Measurements from ENCODE around the gene TRERF1. TPM values are rescaled to one million over a fixed set of nuclear protein-coding genes. Genes with fewer than 3 reads are reported as not detected.

The TRERF1 gene
- polyA plus RNA-seq, 1 donor (not counting 4 experiments of a cell fraction or from before 2014, with no cell fraction given): 4.8 TPM

DNA sequence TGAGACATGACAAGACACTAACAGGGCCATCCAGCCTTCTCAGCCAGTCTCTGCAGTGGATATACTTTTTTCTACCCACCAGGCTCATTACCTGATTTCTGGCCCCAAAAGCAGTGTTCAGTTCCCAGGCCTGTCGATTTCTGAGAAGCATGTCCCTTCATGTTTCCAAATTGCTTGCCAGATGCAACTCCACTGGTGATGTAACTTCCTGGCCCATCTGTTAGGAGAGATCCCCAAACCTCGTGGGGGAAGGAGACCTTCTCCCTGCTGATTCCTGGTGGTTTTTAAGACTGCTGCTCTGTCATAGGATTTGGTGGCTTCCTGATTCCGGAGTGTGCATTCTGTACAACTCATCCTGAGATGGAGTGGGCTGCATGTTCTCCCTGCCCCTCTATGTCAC lies 202.4 kb downstream of the TRERF1 start:
- peak overlapping the region; percentile 35 for H2AFZ ChIP-seq (ENCODE audit: control insufficient read depth, low read length)
- peak overlapping the region in 1 of 3 experiments; percentile 19 for H3K4me3 ChIP-seq (ENCODE audit: control insufficient read depth in 2 of 3, extremely low read depth in 1 of 3, insufficient read depth in 2 of 3, low read depth in 1 of 3, low read length in 3 of 3)
- H3K27me3 ChIP-seq (ENCODE audit: control insufficient read depth, extremely low read depth, insufficient read depth, low read length): no peaks in the 10 kb centered on the region
- peaks cover 23% of the 10 kb centered on the region for H3K4me1 ChIP-seq (ENCODE audit: control insufficient read depth, extremely low read depth, insufficient read depth, low read length)
- no peaks in the 10 kb centered on the region for H3K9me1 ChIP-seq (ENCODE audit: control insufficient read depth, extremely low read depth, insufficient read depth, low read length)
- no peak for TF ChIP-seq EZH2 (IDR thresholded peaks at IDR 0.05; ENCODE audit: low read length)
- TF ChIP-seq, protein P1, sequence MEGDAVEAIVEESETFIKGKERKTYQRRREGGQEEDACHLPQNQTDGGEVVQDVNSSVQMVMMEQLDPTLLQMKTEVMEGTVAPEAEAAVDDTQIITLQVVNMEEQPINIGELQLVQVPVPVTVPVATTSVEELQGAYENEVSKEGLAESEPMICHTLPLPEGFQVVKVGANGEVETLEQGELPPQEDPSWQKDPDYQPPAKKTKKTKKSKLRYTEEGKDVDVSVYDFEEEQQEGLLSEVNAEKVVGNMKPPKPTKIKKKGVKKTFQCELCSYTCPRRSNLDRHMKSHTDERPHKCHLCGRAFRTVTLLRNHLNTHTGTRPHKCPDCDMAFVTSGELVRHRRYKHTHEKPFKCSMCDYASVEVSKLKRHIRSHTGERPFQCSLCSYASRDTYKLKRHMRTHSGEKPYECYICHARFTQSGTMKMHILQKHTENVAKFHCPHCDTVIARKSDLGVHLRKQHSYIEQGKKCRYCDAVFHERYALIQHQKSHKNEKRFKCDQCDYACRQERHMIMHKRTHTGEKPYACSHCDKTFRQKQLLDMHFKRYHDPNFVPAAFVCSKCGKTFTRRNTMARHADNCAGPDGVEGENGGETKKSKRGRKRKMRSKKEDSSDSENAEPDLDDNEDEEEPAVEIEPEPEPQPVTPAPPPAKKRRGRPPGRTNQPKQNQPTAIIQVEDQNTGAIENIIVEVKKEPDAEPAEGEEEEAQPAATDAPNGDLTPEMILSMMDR (optimal IDR thresholded peaks at IDR 0.05 in 1 of 3, IDR thresholded peaks at IDR 0.05 in 1 of 3, conservative IDR thresholded peaks at IDR 0.05 in 1 of 3; ENCODE audit: extremely low read depth in 1 of 3, insufficient read depth in 2 of 3, low read length in 3 of 3): no peak
- H3K27ac ChIP-seq (ENCODE audit: control insufficient read depth, insufficient read depth, low read length): peak overlapping the region; percentile 54
- H3K9me3 ChIP-seq (ENCODE audit: control insufficient read depth, low read depth, low read length): no peaks in the 10 kb centered on the region
- H3K4me2 ChIP-seq (ENCODE audit: control insufficient read depth, extremely low read depth, insufficient read depth, low read depth, low read length): peak overlapping the region; percentile 70
- no peaks in the 10 kb centered on the region for H4K20me1 ChIP-seq (ENCODE audit: control insufficient read depth, extremely low read depth, insufficient read depth, low read length)
- FAIRE-seq (peak; percentile 95), DNase-seq (ENCODE audit: low read depth, low spot score) (peak; percentile 28)
- dilution Hi-C loops (cut with MboI; ENCODE audit: extremely low pct_ligation_motif_present, low sequenced_read_pairs): no loop called here
- no peak overlapping the region for H3K9ac ChIP-seq (ENCODE audit: control insufficient read depth, extremely low read depth, insufficient read depth, low read length)
- peaks cover 5 to 9% of the 10 kb centered on the region in 2 experiments for H3K36me3 ChIP-seq (ENCODE audit: control insufficient read depth in 2 of 2, extremely low read depth in 1 of 2, insufficient read depth in 2 of 2, low read length in 2 of 2)
- H3K79me2 ChIP-seq (ENCODE audit: control insufficient read depth, insufficient read depth, low read length): no peaks in the 10 kb centered on the region

GRCh38 chr6:42243046-42243445 lies 208.7 kb downstream of the TRERF1 start:
- Histone ChIP-seq H3K4me1 (ENCODE audit: control insufficient read depth, extremely low read depth, insufficient read depth, low read length) (peaks cover 25% of the 10 kb centered on the region), H3K27me3 (ENCODE audit: control insufficient read depth, extremely low read depth, insufficient read depth, low read length) (no peaks in the 10 kb centered on the region), H3K36me3 (ENCODE audit: control insufficient read depth in 2 of 2, extremely low read depth in 1 of 2, insufficient read depth in 2 of 2, low read length in 2 of 2) (peaks cover 10 to 11% of the 10 kb centered on the region in 2 experiments), H3K9ac (ENCODE audit: control insufficient read depth, extremely low read depth, insufficient read depth, low read length) (no peak overlapping the region), H3K79me2 (ENCODE audit: control insufficient read depth, insufficient read depth, low read length) (no peaks in the 10 kb centered on the region), H2AFZ (ENCODE audit: control insufficient read depth, low read length) (no peak overlapping the region), H3K4me2 (ENCODE audit: control insufficient read depth, extremely low read depth, insufficient read depth, low read depth, low read length) (no peak overlapping the region), H4K20me1 (ENCODE audit: control insufficient read depth, extremely low read depth, insufficient read depth, low read length) (no peaks in the 10 kb centered on the region), H3K4me3 (ENCODE audit: control insufficient read depth in 2 of 3, extremely low read depth in 1 of 3, insufficient read depth in 2 of 3, low read depth in 1 of 3, low read length in 3 of 3) (no peak overlapping the region), H3K9me1 (ENCODE audit: control insufficient read depth, extremely low read depth, insufficient read depth, low read length) (no peaks in the 10 kb centered on the region), H3K27ac (ENCODE audit: control insufficient read depth, insufficient read depth, low read length) (no peak overlapping the region), H3K9me3 (ENCODE audit: control insufficient read depth, low read depth, low read length) (no peaks in the 10 kb centered on the region)
- dilution Hi-C loops (cut with MboI; ENCODE audit: extremely low pct_ligation_motif_present, low sequenced_read_pairs): no loop called here
- TF ChIP-seq, protein P1 (optimal IDR thresholded peaks at IDR 0.05 in 1 of 3, IDR thresholded peaks at IDR 0.05 in 1 of 3, conservative IDR thresholded peaks at IDR 0.05 in 1 of 3; ENCODE audit: extremely low read depth in 1 of 3, insufficient read depth in 2 of 3, low read length in 3 of 3): no peak
- TF ChIP-seq EZH2 (IDR thresholded peaks at IDR 0.05; ENCODE audit: low read length): no peak
- no peak for FAIRE-seq
- no peak for DNase-seq (ENCODE audit: low read depth, low spot score)

Data from keratinocyte (primary cell).